OCI-LY3 (cell line): ENCODE results near the gene CGB7.
A peak's percentile ranks its signal among the peaks of the same experiment; 100 is the strongest.
"Not testable (repeated sequence)": the region's sequence is repeated elsewhere in the genome, so short reads cannot be mapped to it uniquely, and the experiment has no call there.

Source experiments
- H2AFZ ChIP-seq: fragments of 200-600, 300-600 bp; shearing (Covaris generic); 2 replicates; pipeline ENCODE4 v1.6.0; 2014; ENCODE audit warnings: antibody characterized with exemption, low read depth, low read length
- H3K27ac ChIP-seq: fragments of 200-600, 300-600 bp; sonication (generic); 2 replicates; pipeline ENCODE4 v1.5.1; 2014; ENCODE audit warnings: mild to moderate bottlenecking, low read length, moderate library complexity, mixed read lengths
- H3K27me3 ChIP-seq: fragments of 200-600, 300-600 bp; sonication (generic); 2 replicates; pipeline ENCODE4 v1.6.1; 2014; ENCODE audit warnings: low read depth, low read length, mixed read lengths
- H3K36me3 ChIP-seq: fragments of 200-600, 300-600 bp; sonication (generic); replicated peaks from 2 replicates; pipeline ENCODE3; 2014; ENCODE audit warnings: low read depth, low read length, mixed read lengths
- H3K4me1 ChIP-seq: fragments of 300-600, 200-600 bp; sonication (generic); 2 replicates; pipeline ENCODE4 v1.6.1; 2014; ENCODE audit warnings: low read length, mixed read lengths
- H3K4me2 ChIP-seq: fragments of 200-600, 300-600 bp; sonication (generic); 2 replicates; pipeline ENCODE4 v1.6.1; 2014; ENCODE audit warnings: low read length, mixed read lengths
- H3K4me3 ChIP-seq: fragments of 300-600, 200-600 bp; sonication (generic); 2 replicates; pipeline ENCODE4 v1.5.1; 2014; ENCODE audit warnings: antibody characterized with exemption, mild to moderate bottlenecking, low read length, moderate library complexity
- H3K79me2 ChIP-seq: fragments of 300-600, 200-600 bp; shearing (Covaris generic); 2 replicates; pipeline ENCODE4 v1.6.1; 2014; ENCODE audit warnings: mild to moderate bottlenecking, low read length, mixed read lengths
- H3K9ac ChIP-seq: fragments of 300-600, 200-600 bp; shearing (Covaris generic); 2 replicates; pipeline ENCODE4 v1.6.0; 2014; ENCODE audit warnings: mild to moderate bottlenecking, low read length, moderate library complexity
- H3K9me3 ChIP-seq: fragments of 200-600, 300-600 bp; shearing (Covaris generic); 2 replicates; pipeline ENCODE4 v1.6.1; 2014; ENCODE audit warnings: low read length, mixed read lengths; ENCODE audit not compliant: insufficient read depth
- H4K20me1 ChIP-seq: fragments of 200-600, 300-600 bp; sonication (generic); 2 replicates; pipeline ENCODE4 v1.6.1; 2016; ENCODE audit warnings: low read length, mixed read lengths; ENCODE audit not compliant: insufficient read depth
- EZH2phosphoT487 ChIP-seq: fragments of 200-600 bp; shearing (Covaris generic); IDR thresholded peaks from 2 replicates; pipeline ENCODE4 v1.6.1; 2018; ENCODE audit warnings: antibody characterized with exemption, mixed run types, low read depth
- TF ChIP-seq, protein P1 (sequence below): fragments of 200-600, 300-600 bp; sonication (generic); IDR thresholded peaks from 2 replicates; pipeline ENCODE4 v1.5.1; 2014; ENCODE audit warnings: antibody characterized with exemption, low read length, low read depth

The CGB7 gene

DNA sequence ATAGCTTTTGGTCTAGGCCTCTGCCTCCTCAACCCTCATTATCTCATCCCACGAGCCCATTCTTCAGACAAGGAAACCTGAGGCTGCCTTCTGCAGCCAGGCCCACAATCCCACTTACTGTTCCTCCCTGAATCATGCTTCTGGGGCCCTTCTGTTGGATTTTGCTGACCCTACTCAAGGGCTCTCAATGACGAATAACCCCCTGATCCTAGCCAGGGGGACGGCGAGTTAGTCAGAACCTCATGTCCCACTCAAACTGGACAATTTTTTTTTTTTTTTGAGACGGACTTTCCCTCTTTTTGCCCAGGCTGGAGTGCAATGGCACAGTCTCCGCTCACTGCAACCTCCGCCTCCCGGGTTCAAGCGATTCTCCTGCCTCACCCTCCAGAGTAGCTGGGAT, 35.4 kb downstream of the CGB7 start:
- Histone ChIP-seq H3K36me3 (peaks cover 3% of the 10 kb centered on the region), H3K4me2 (no peak overlapping the region), H4K20me1 (no peaks in the 10 kb centered on the region), H3K79me2 (no peaks in the 10 kb centered on the region), H3K4me1 (peaks cover 10% of the 10 kb centered on the region), H3K4me3 (no peak overlapping the region), H3K27ac (no peak overlapping the region), H3K9ac (no peak overlapping the region), H2AFZ (no peak overlapping the region), H3K27me3 (no peaks in the 10 kb centered on the region), H3K9me3 (no peaks in the 10 kb centered on the region)
- TF ChIP-seq EZH2phosphoT487, result no peak
- TF ChIP-seq, protein P1, sequence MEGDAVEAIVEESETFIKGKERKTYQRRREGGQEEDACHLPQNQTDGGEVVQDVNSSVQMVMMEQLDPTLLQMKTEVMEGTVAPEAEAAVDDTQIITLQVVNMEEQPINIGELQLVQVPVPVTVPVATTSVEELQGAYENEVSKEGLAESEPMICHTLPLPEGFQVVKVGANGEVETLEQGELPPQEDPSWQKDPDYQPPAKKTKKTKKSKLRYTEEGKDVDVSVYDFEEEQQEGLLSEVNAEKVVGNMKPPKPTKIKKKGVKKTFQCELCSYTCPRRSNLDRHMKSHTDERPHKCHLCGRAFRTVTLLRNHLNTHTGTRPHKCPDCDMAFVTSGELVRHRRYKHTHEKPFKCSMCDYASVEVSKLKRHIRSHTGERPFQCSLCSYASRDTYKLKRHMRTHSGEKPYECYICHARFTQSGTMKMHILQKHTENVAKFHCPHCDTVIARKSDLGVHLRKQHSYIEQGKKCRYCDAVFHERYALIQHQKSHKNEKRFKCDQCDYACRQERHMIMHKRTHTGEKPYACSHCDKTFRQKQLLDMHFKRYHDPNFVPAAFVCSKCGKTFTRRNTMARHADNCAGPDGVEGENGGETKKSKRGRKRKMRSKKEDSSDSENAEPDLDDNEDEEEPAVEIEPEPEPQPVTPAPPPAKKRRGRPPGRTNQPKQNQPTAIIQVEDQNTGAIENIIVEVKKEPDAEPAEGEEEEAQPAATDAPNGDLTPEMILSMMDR, result no peak

DNA sequence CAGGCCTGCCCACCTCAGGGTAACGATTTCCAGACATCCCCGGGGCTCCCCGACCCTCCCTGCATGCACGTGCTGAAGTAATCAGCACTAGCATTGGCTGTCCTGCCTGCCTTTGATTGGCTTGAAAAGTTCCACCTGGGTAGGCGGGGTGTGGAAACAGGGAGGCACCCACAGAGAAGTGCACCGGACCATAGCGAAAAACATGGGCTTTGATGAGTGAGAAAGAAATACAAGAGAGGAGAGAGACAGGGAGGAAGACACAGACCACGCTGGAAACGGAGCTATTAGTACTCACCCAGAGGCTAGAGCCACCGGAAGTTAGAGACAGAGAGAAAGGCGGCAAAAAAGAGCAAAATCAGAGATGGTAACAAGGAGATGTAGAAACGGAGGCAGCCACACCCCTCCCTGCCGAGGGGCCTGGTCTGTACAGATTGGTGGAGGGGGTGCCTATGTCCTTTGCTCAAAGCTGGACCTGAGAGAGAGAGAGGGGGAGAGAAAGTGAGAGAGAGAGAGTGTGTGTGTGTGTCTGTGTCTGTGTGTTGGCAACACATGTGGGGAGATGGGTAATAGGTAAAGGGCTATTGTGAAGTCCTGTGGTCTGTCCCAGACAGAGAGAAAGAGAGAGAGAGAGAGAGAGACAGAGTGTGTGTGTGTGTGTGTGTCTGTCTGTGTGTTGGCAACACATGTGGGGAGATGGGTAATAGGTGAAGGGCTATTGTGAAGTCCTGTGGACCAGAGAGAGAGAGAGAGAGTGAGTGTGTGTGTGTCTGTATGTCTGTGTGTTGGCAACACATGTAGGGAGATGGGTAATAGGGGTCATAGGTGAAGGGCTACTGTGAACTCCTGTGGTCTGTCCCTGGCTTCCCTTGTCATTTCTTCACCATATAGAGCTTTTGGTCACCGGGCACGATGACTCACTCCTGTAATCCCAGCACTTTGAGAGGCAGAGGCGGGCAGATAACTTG, 36.3 kb downstream of the CGB7 start:
- Histone ChIP-seq H3K27me3 (no peaks in the 10 kb centered on the region), H2AFZ (peak overlapping the region; percentile 85), H3K79me2 (no peaks in the 10 kb centered on the region), H3K4me3 (peak overlapping the region; percentile 45), H3K27ac (no peak overlapping the region), H3K36me3 (peaks cover 3% of the 10 kb centered on the region), H4K20me1 (no peaks in the 10 kb centered on the region), H3K9ac (no peak overlapping the region), H3K9me3 (no peaks in the 10 kb centered on the region), H3K4me1 (peaks cover 10% of the 10 kb centered on the region), H3K4me2 (peak overlapping the region; percentile 28)
- TF ChIP-seq, protein P1, result no peak
- TF ChIP-seq EZH2phosphoT487, result no peak

DNA sequence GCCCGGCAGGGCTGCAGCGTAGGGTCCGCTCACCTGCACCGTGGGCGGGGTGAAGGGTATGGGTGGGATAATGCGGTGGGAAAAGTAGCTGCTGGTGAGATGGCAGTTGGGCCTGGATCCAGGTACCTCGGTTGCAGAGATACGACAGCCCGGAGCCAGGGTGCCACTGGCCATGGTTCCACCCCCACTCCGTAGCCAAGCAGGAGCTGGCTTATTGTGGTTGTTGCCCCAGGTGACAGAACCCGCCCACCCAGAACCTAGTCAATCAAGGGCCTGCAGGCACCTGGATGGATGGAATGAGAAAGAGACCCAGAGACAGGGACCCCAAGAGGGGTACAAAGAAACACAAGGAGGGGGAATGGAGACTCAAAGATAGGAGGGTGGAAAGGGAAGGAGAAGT, 37.2 kb downstream of the CGB7 start:
- H3K36me3 ChIP-seq, result peaks cover 9% of the 10 kb centered on the region
- H3K4me3 ChIP-seq, result no peak overlapping the region
- no peak overlapping the region for H2AFZ ChIP-seq
- H3K9me3 ChIP-seq, result no peaks in the 10 kb centered on the region
- no peak overlapping the region for H3K9ac ChIP-seq
- H4K20me1 ChIP-seq, result no peaks in the 10 kb centered on the region
- peaks cover 10% of the 10 kb centered on the region for H3K4me1 ChIP-seq
- no peak overlapping the region for H3K27ac ChIP-seq
- H3K79me2 ChIP-seq, result no peaks in the 10 kb centered on the region
- TF ChIP-seq, protein P1, result no peak
- no peak for TF ChIP-seq EZH2phosphoT487
- no peaks in the 10 kb centered on the region for H3K27me3 ChIP-seq
- peak overlapping the region; percentile 28; the same call in 1 of the 2 replicates for H3K4me2 ChIP-seq

DNA sequence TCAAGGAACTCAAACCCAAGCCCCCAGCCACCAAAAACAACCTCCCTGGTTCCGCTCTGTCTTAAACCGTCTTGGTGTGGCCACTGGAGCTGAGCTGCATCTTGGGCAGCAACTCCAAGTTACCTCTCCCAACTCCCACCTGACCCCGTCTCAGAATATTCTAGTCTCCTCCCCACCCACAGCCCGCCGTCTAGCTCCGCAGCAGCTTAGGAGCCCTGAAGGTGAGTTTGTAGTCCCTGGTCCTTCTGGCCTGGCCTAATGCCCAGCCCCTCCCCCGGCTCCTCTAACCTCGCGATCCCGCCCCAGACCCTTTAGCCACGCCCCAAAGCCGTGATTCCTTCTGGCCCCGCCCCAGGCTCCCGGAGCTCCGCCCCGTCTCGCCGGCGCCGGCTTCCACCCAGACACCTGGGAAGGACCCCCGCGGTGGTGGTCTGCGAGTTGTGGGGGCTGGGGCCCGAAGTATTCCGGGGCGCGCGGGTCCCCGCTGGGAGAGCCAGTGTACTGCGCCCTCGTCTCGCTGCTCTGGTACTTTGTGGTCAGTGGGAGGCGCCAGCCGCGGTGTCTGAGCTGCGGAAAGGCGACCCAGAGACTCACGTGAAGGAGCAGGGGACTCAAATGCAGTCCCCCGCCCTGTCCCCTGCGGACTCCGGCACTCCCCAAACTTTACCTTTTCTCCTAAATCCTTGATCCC, 38.2 kb downstream of the CGB7 start:
- H3K27me3 ChIP-seq, result no peaks in the 10 kb centered on the region
- H3K4me2 ChIP-seq, result no peak overlapping the region
- H3K79me2 ChIP-seq, result no peaks in the 10 kb centered on the region
- no peak overlapping the region for H2AFZ ChIP-seq
- peaks cover 10% of the 10 kb centered on the region for H3K4me1 ChIP-seq
- TF ChIP-seq, protein P1, result no peak
- TF ChIP-seq EZH2phosphoT487, result no peak
- H4K20me1 ChIP-seq, result no peaks in the 10 kb centered on the region
- H3K4me3 ChIP-seq, result no peak overlapping the region
- peaks cover 14% of the 10 kb centered on the region for H3K36me3 ChIP-seq
- H3K9ac ChIP-seq, result no peak overlapping the region
- H3K9me3 ChIP-seq, result no peaks in the 10 kb centered on the region
- H3K27ac ChIP-seq, result no peak overlapping the region

DNA sequence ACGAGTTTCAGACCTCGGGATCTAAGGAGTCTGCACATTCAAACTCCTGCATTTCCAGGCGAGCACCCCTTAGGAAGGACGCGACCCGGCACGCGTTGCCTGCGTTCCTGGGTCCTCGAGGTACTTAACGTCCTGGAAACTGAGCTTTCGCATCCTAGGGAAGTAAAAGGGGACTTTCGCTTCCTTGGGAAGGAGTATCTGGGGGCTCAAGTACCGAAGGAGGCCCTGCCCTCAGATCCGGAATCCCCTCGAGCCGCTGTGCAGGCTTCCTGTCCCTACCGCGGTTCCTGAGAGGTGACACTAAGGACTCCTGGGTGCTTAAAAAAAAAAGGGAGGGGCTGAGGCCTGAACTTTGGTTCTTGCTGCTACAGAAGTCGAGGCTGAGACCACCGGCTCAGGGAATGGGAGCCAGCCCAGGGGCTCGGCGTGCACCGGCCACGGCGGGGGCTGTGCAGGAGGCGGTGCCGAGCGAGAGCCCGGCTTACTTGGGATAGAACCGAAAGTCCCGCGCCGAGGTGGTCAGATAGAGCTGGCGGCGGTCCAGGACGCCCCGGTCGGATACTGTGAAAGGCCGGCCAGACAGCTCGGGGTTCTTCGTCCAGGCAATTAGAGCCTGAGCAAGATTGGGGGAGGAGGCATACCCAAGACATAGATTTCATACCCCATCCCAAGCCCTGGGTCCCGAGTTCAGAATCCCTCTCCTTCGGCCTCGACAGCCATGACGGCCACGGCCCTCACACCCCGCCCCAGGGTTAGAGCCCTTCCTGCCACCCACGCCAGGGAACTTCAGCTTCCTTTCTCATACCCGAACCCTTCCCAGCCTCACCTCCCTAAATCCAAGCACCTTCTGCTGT, 38.9 kb downstream of the CGB7 start:
- H3K9ac ChIP-seq, H2AFZ ChIP-seq, H3K79me2 ChIP-seq, H3K4me2 ChIP-seq, H3K27ac ChIP-seq, H3K4me3 ChIP-seq, H3K9me3 ChIP-seq, H4K20me1 ChIP-seq, H3K27me3 ChIP-seq: not testable (repeated sequence)
- peaks cover 10% of the 10 kb centered on the region for H3K4me1 ChIP-seq
- peaks cover 18% of the 10 kb centered on the region for H3K36me3 ChIP-seq
